ENCODE measurements around the gene OSER1.
"Not testable (repeated sequence)": the region's sequence is repeated elsewhere in the genome, so short reads cannot be mapped to it uniquely, and the experiment has no call there.

Gene OSER1

DNA sequence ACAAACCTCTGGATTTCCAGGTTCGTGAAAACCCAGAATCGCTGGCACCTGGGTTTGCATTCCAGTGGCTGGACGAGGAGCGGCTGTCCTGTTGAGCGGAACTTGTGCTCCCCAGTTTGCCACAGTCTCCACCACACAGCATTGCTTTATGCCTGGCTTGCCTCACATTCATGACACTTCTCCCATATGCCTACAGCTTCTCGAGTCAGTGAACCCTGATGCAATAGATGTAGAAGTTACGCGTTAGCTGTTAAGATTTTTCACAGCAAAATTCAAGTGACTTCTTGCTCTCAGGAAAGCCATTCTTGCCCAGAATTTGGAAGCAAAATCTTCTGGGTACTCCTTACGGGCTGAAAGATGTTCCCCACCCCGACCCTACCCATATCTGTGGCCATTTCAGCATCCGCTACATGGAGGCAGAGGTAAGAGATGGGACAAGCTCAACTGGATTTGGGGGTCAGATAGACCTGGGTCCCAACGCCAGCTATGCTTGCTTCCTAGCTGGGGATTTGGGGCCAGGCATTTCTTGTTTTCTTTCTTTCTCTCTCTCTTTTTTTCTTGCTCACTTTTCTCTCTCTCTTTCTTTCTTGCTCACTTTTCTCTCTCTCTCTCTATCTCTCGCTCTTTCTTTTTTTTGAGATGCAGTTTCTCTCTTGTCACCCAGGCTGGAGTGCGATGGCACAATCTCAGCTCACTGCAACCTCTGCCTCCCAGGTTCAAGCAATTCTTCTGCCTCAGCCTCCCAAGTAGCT lies 24.2 kb upstream of the OSER1 start (continued):
- peak; percentile 11; the same call in 1 of the 2 replicates for TF ChIP-seq ZNF692 (tag by site-specific recombination; IDR thresholded peaks at IDR 0.05)
- TF ChIP-seq PRDM1 (tag by site-specific recombination; IDR thresholded peaks at IDR 0.05) = peak; percentile 37
- no peak for TF ChIP-seq SP2 (tag by site-specific recombination; IDR thresholded peaks at IDR 0.05)
- peak; percentile 42; the same call in 1 of the 2 replicates for TF ChIP-seq ZNF596 (tag by site-specific recombination; IDR thresholded peaks at IDR 0.05)
- TF ChIP-seq ZNF211 (tag by site-specific recombination; IDR thresholded peaks at IDR 0.05; ENCODE audit: low read depth) = no peak
- 0 out of 2 replicates have a peak, but pooled peaks have one; percentile 23 for TF ChIP-seq ZNF366 (tag by site-specific recombination; conservative IDR thresholded peaks at IDR 0.05)
- TF ChIP-seq, protein P1, sequence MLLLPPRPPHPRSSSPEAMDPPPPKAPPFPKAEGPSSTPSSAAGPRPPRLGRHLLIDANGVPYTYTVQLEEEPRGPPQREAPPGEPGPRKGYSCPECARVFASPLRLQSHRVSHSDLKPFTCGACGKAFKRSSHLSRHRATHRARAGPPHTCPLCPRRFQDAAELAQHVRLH (tag by site-specific recombination; IDR thresholded peaks at IDR 0.05) = no peak

DNA sequence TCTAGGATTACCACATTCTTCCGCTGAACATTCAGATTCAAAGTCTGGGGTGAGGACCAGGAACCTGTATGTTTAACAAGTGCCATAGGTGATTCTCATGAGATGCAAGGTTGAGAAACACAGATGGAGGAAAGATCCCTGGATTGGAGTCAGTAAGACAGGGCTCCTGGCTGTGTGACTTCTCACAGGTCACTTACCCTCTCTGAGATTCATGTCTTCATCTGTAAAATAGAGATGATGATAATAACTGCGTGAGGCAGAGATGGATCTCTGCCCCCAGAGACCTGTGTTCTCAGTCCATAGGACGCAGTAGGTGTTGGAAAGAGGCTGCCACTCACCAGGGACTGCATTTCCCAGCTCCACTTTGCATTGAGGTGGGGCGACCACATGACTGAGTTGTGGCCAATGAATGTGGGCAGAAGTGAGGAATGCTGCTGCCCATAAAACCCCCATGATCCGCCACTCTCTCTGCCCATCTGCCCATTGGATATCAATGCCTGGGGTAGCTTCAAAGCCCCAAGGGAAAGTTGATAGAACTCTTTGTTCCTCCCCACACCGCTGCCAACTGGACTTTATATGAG lies 23.0 kb upstream of the OSER1 start:
- Histone ChIP-seq H3K27ac (ENCODE audit: extremely low read depth, low read depth, low read length) (no peak overlapping the region), H3K4me3 (ENCODE audit: low read depth, low read length) (no peak overlapping the region), H3K36me3 (ENCODE audit: control insufficient read depth in 2 of 2, insufficient read depth in 1 of 2, low read length in 2 of 2) (no peaks in the 10 kb centered on the region), H3K9me3 (ENCODE audit: control insufficient read depth, insufficient read depth, low read depth, low read length) (no peaks in the 10 kb centered on the region), H3K4me1 (ENCODE audit: control insufficient read depth, insufficient read depth, low read length) (no peaks in the 10 kb centered on the region)
- TF ChIP-seq ZNF558 (tag by site-specific recombination; IDR thresholded peaks at IDR 0.05) (no peak), ZBTB20 (tag by site-specific recombination; IDR thresholded peaks at IDR 0.05) (peak; percentile 51; the same call in 1 of the 2 replicates)
- ChIA-PET POLR2A (interaction anchor here (0.6 kb wide), 1 partner anchor 776 kb away, joined by 3 read pairs; the partner anchor contains the start of gene SRSF6), CTCF (interaction anchor here (1.0 to 1.4 kb wide), 2 partner anchors 15 to 151 kb away, joined by 3 to 4 read pairs; no protein-coding TSS in a partner anchor)

- CTCF ChIA-PET = interaction anchor here (0.6 to 1.3 kb wide), 3 partner anchors 15 to 78 kb away, joined by 3 to 5 read pairs (median 4); partner anchors contain the start of gene FITM2
- H3K36me3 ChIP-seq (ENCODE audit: control insufficient read depth in 2 of 2, insufficient read depth in 1 of 2, low read length in 2 of 2); H3K4me3 ChIP-seq (ENCODE audit: low read depth, low read length); H3K27ac ChIP-seq (ENCODE audit: extremely low read depth, low read depth, low read length); H3K4me1 ChIP-seq (ENCODE audit: control insufficient read depth, insufficient read depth, low read length); H3K9me3 ChIP-seq (ENCODE audit: control insufficient read depth, insufficient read depth, low read depth, low read length); POLR2A ChIA-PET: not testable (repeated sequence)
These were observed 21.9 kb upstream of the OSER1 start for GRCh38 chr20:44232469-44232856.

DNA sequence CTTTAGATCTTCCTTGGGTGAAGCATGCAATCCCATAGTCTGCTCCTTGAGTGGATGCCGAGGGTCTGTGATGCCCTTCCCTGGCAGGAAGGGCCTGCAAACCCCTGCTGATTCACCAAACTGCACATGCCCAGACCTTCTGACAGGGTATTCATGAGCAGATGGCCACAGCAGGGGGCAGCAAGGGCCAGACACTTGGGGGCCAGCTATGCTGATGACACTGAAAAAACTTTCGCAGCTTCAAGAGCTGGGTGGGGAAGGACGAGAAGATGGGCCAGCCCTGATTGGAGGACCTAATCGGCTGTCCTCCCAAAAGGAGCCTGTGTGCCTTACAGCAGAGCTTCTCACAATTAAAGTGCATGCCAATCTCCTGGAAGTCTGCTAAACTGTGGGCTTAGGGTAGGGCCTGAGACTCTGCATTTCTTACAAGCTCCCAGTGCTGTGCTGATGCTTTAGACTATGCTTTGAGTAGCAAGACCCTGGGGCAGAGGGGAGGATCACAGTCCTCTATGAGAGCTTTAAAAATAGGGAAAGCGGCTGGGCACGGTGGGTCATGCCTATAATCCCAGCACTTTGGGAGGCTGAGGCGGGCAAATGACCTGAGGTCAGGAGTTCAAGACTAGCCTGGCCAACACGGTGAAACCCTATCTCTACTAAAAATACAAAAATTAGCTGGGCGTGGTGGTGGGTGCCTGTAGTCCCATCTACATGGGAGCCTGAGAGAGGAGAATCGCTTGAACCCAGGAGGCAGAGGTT lies 21.3 kb upstream of the OSER1 start:
- CTCF ChIA-PET = interaction anchor here (0.5 to 1.3 kb wide), 4 partner anchors 15 to 974 kb away, joined by 3 to 5 read pairs (median 4); partner anchors contain the start of gene FITM2
- POLR2A ChIA-PET = no interaction called here
- no peaks in the 10 kb centered on the region for H3K9me3 ChIP-seq (ENCODE audit: control insufficient read depth, insufficient read depth, low read depth, low read length)
- H3K4me3 ChIP-seq (ENCODE audit: low read depth, low read length) = no peak overlapping the region
- no peaks in the 10 kb centered on the region for H3K36me3 ChIP-seq (ENCODE audit: control insufficient read depth in 2 of 2, insufficient read depth in 1 of 2, low read length in 2 of 2)
- no peaks in the 10 kb centered on the region for H3K4me1 ChIP-seq (ENCODE audit: control insufficient read depth, insufficient read depth, low read length)
- TF ChIP-seq ZNF335 (tag by site-specific recombination; conservative IDR thresholded peaks at IDR 0.05) (peak; percentile 14; the same call in 1 of the 2 replicates), ZIC2 (tag by site-specific recombination; IDR thresholded peaks at IDR 0.05) (peak; percentile 79), KLF1 (tag by site-specific recombination; IDR thresholded peaks at IDR 0.05) (no peak), ZNF23 (tag by site-specific recombination; IDR thresholded peaks at IDR 0.05; ENCODE audit: borderline replicate concordance) (no peak)
- no peak overlapping the region for H3K27ac ChIP-seq (ENCODE audit: extremely low read depth, low read depth, low read length)

Measured in HEK293 (cell line).